Naive thymus-derived CD4-positive, alpha-beta T cell (primary cell): ENCODE results near the gene RNF40. TPM values are rescaled to one million over a fixed set of nuclear protein-coding genes. Genes with fewer than 3 reads are reported as not detected.
A peak's percentile ranks its signal among the peaks of the same experiment; 100 is the strongest.

Experiments
- ATAC-seq: fragments of 150-1000 bp; cut with Tn5 transposase; 2 replicates; pipeline ENCODE4 v1.10.0; 2021; ENCODE audit warnings: mild to moderate bottlenecking, moderate library complexity
- CTCF ChIA-PET: fragments of 350-600 bp; sonication (Branson Sonifier 250); formaldehyde crosslinking; loops from one replicate; lab custom pipeline; 2021; ENCODE audit warnings: antibody characterized with exemption; lab: Charles Lee
- POLR2A ChIA-PET: fragments of 350-600 bp; sonication (Branson Sonifier 250); formaldehyde crosslinking; loops from one replicate; lab custom pipeline; 2021; ENCODE audit warnings: antibody characterized with exemption, inconsistent platforms; lab: Charles Lee
- DNase-seq, 9 donors: peaks; one replicate each; pipeline versions ENCODE4 v3.0.0 to v3.0.0-alpha.2; 2020 to 2022; ENCODE audit warnings: mixed read lengths in 1 of 9
- H3K27ac ChIP-seq: one replicate; pipeline ENCODE4 v1.7.0; 2013; ENCODE audit warnings: mild to moderate bottlenecking, low read depth, low read length, moderate library complexity
- H3K27me3 ChIP-seq, 2 donors: one replicate each; pipeline ENCODE4 v1.7.0; 2013; ENCODE audit warnings: low read length in 2 of 2, mild to moderate bottlenecking in 2 of 2, moderate library complexity in 2 of 2; ENCODE audit not compliant: control insufficient read depth in 2 of 2, insufficient read depth in 2 of 2
- H3K36me3 ChIP-seq, 3 experiments: 1 replicate in 2 of 3; 2 replicates in 1 of 3; pipeline ENCODE4 v1.7.0; 2013; ENCODE audit warnings: low read length in 3 of 3, mild to moderate bottlenecking in 3 of 3, moderate library complexity in 1 of 3; ENCODE audit not compliant: insufficient read depth in 3 of 3, control insufficient read depth in 2 of 3
- H3K4me1 ChIP-seq, 2 donors: one replicate each; pipeline ENCODE4 v1.7.0; 2013; ENCODE audit warnings: low read length in 2 of 2, mild to moderate bottlenecking in 2 of 2, moderate library complexity in 1 of 2; ENCODE audit not compliant: control insufficient read depth in 2 of 2, insufficient read depth in 2 of 2
- H3K4me3 ChIP-seq: 2 replicates; pipeline ENCODE4 v1.7.0; 2013; ENCODE audit warnings: mild to moderate bottlenecking, low read length
- H3K9me3 ChIP-seq, 3 experiments: 1 replicate in 2 of 3; 2 replicates in 1 of 3; pipeline ENCODE4 v1.7.0; 2013; ENCODE audit warnings: low read length in 3 of 3; ENCODE audit not compliant: control insufficient read depth in 2 of 3
- H3K27ac Mint-ChIP-seq, 9 donors: one replicate each; pipeline ENCODE4 v1.8.0; 2020 to 2022; ENCODE audit warnings: mixed read lengths in 9 of 9, mild to moderate bottlenecking in 8 of 9, moderate library complexity in 5 of 9, inconsistent platforms in 2 of 9
- H3K27me3 Mint-ChIP-seq, 5 donors: one replicate each; pipeline ENCODE4 v1.8.0; 2021 to 2022; ENCODE audit warnings: mixed read lengths in 5 of 5, mild to moderate bottlenecking in 1 of 5
- H3K36me3 Mint-ChIP-seq, 5 donors: one replicate each; pipeline ENCODE4 v1.8.0; 2020 to 2022; ENCODE audit warnings: mixed read lengths in 5 of 5, mild to moderate bottlenecking in 3 of 5, inconsistent platforms in 1 of 5
- H3K4me1 Mint-ChIP-seq, 7 donors: one replicate each; pipeline ENCODE4 v1.8.0; 2020 to 2022; ENCODE audit warnings: mixed read lengths in 7 of 7, mild to moderate bottlenecking in 3 of 7, inconsistent platforms in 1 of 7
- H3K4me3 Mint-ChIP-seq, 10 donors: one replicate each; pipeline ENCODE4 v1.8.0; 2020 to 2022; ENCODE audit warnings: mild to moderate bottlenecking in 10 of 10, mixed read lengths in 10 of 10, moderate library complexity in 6 of 10, inconsistent platforms in 2 of 10
- H3K9me3 Mint-ChIP-seq, 11 donors: one replicate each; pipeline ENCODE4 v1.8.0; 2020 to 2022; ENCODE audit warnings: mixed read lengths in 11 of 11, mild to moderate bottlenecking in 4 of 11, inconsistent platforms in 1 of 11, moderate library complexity in 1 of 11
- intact Hi-C, 2 donors: fragments of 100-400 bp; cut with micrococcal nuclease; formaldehyde crosslinking; loops; one replicate each; pipeline ENCODE4 v1.15.1; 2023
- polyA plus RNA-seq, 2 donors: library from polyadenylated mRNA; unstranded; fragments of 300-500 nt; fragmentation: Illumina TruSeq; gene quantifications; one replicate each; pipeline ENCODE4 v1.2.3, GENCODE V29; 2021
- total RNA-seq, 6 experiments: library from RNA in 5 of 6; stranded (reverse) in 5 of 6; gene quantifications; 1 replicate in 5 of 6; 2 replicates in 1 of 6; pipeline ENCODE4 v1.2.3 and lab custom pipeline; 2021 to 2026

RNF40 gene
- total and polyA plus RNA-seq, 7 experiments from 2014 or later = 19.4 to 122 (median 87.7) TPM

DNA sequence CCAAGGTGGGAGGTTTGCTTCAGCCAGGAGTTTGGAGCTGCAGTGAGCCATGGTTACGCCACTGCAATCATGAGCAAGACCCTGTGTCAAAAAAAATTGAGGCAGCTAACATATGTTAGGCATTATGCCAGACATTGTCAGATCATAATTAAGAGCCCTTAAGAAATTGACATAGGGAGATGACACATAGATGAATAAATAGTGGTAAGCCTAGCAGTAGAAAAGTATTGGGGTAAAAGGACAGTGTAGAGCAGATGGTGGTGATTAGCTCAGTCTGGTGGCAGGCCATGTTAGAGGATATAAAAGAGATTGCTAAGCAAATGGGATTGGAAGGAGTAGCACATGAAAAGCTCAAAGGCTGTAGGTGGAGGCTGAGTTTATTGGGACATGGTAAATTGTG is 40.5 kb upstream of the RNF40 start:
- POLR2A ChIA-PET = no interaction called here
- H3K4me3 Mint-ChIP-seq = no peak overlapping the region
- Histone ChIP-seq H3K27me3 (no peaks in the 10 kb centered on the region), H3K4me3 (no peak overlapping the region), H3K27ac (no peak overlapping the region), H3K4me1 (no peaks in the 10 kb centered on the region), H3K36me3 (peaks cover 37 to 89% (median 57%) of the 10 kb centered on the region in 3 experiments), H3K9me3 (no peaks in the 10 kb centered on the region)
- no peaks in the 10 kb centered on the region for H3K27me3 Mint-ChIP-seq
- no peak for ATAC-seq
- DNase-seq = no peak
- CTCF ChIA-PET = interaction anchor here (1.2 kb wide), 1 partner anchor 35 kb away, joined by 3 read pairs; no protein-coding TSS in a partner anchor
- peaks cover 0 to 22% (median 17%) of the 10 kb centered on the region in 7 donors for H3K4me1 Mint-ChIP-seq
- H3K27ac Mint-ChIP-seq = peak overlapping the region in 4 of 9 donors; percentile 5 to 92 (median 54)
- intact Hi-C loops = no loop called here
- peaks cover 22 to 59% (median 47%) of the 10 kb centered on the region in 5 donors for H3K36me3 Mint-ChIP-seq
- H3K9me3 Mint-ChIP-seq = peaks cover 0 to 3% (median 0%) of the 10 kb centered on the region in 11 donors

DNA sequence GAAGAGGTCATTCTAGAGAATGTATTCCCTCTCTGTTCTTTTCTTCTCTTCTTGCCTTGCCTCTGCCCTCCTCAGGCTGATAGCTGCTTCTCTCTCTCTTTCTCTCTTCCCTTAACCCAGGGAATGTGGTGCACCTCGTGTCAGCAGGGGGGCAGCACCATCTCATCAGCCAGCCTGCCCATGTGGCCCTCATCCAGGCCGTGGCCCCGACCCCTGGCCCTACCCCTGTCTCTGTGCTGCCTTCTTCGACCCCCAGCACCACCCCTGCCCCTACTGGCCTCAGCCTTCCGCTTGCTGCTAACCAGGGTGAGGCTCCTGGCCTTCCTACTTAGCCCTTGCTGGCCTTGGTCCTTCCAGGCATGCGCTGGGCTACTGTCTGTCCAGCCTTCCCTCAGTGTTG is 39.7 kb upstream of the RNF40 start:
- H3K27ac ChIP-seq = no peak overlapping the region
- H3K4me1 ChIP-seq = no peaks in the 10 kb centered on the region
- H3K9me3 Mint-ChIP-seq = peaks cover 0 to 3% (median 0%) of the 10 kb centered on the region in 11 donors
- peaks cover 22 to 62% (median 40%) of the 10 kb centered on the region in 5 donors for H3K36me3 Mint-ChIP-seq
- no peak overlapping the region for H3K4me3 ChIP-seq
- no peaks in the 10 kb centered on the region for H3K27me3 Mint-ChIP-seq
- intact Hi-C loops = no loop called here
- H3K4me3 Mint-ChIP-seq = no peak overlapping the region
- no peak for ATAC-seq
- DNase-seq = no peak
- no peaks in the 10 kb centered on the region for H3K9me3 ChIP-seq
- ChIA-PET CTCF (interaction anchor here (1.2 kb wide), 1 partner anchor 36 kb away, joined by 3 read pairs; no protein-coding TSS in a partner anchor), POLR2A (interaction anchor here (0.5 to 0.6 kb wide), 2 partner anchors 13 to 35 kb away, joined by 3 read pairs; no protein-coding TSS in a partner anchor)
- H3K27ac Mint-ChIP-seq = peak overlapping the region in 6 of 9 donors; percentile 14 to 87 (median 76)
- H3K4me1 Mint-ChIP-seq = peaks cover 0 to 16% (median 14%) of the 10 kb centered on the region in 7 donors
- H3K27me3 ChIP-seq = no peaks in the 10 kb centered on the region
- H3K36me3 ChIP-seq = peaks cover 37 to 81% (median 49%) of the 10 kb centered on the region in 3 experiments

DNA sequence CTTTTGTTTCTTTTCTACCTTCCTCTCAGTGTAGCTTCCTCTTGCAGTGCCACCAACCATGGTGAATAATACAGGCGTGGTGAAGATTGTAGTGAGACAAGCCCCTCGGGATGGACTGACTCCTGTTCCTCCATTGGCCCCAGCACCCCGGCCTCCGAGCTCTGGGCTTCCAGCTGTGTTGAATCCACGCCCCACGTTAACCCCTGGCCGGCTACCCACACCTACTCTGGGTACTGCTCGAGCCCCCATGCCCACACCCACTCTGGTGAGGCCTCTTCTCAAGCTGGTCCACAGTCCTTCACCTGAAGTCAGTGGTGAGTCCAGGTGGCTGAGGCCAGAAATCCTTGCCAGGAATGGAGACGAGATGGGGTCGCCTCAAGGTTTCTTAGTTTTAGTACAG is 39.2 kb upstream of the RNF40 start:
- DNase-seq (no peak), ATAC-seq (no peak)
- Histone ChIP-seq H3K27me3 (no peaks in the 10 kb centered on the region), H3K36me3 (peaks cover 34 to 79% (median 46%) of the 10 kb centered on the region in 3 experiments), H3K9me3 (no peaks in the 10 kb centered on the region), H3K27ac (no peak overlapping the region), H3K4me1 (no peaks in the 10 kb centered on the region), H3K4me3 (no peak overlapping the region)
- Mint-ChIP-seq H3K9me3 (peaks cover 0 to 3% (median 0%) of the 10 kb centered on the region in 11 donors), H3K36me3 (peaks cover 22 to 62% (median 40%) of the 10 kb centered on the region in 5 donors), H3K27me3 (no peaks in the 10 kb centered on the region), H3K27ac (peak overlapping the region in 4 of 9 donors; percentile 14 to 87 (median 78)), H3K4me3 (no peak overlapping the region), H3K4me1 (peaks cover 0 to 17% (median 14%) of the 10 kb centered on the region in 7 donors)
- ChIA-PET CTCF (interaction anchor here (1.2 kb wide), 1 partner anchor 37 kb away, joined by 3 read pairs; no protein-coding TSS in a partner anchor), POLR2A (no interaction called here)
- intact Hi-C loops = no loop called here

DNA sequence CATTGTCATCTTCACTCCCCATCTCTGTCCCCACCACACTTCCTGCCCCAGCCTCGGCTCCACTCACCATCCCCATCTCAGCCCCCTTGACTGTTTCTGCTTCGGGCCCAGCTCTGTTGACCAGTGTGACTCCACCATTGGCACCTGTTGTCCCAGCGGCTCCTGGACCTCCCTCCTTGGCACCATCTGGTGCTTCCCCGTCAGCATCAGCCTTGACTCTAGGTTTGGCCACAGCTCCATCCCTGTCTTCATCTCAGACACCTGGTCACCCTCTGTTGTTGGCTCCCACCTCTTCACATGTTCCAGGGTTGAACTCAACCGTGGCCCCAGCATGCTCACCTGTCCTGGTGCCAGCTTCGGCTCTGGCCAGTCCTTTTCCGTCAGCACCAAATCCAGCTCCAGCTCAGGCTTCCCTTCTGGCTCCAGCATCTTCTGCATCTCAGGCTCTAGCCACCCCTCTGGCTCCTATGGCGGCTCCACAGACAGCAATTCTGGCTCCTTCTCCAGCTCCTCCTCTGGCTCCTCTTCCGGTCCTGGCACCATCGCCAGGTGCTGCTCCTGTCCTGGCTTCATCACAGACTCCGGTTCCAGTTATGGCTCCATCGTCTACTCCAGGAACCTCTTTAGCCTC is 38.3 kb upstream of the RNF40 start:
- Mint-ChIP-seq H3K27me3 (no peaks in the 10 kb centered on the region), H3K27ac (peak overlapping the region in 6 of 9 donors; percentile 42 to 81 (median 68)), H3K36me3 (peaks cover 22 to 65% (median 43%) of the 10 kb centered on the region in 5 donors), H3K4me1 (peaks cover 0 to 23% (median 14%) of the 10 kb centered on the region in 7 donors), H3K4me3 (peak overlapping the region in 1 of 10 donors; percentile 54), H3K9me3 (peaks cover 0 to 3% (median 0%) of the 10 kb centered on the region in 11 donors)
- ATAC-seq (no peak), DNase-seq (no peak)
- Histone ChIP-seq H3K27me3 (no peaks in the 10 kb centered on the region), H3K4me3 (no peak overlapping the region), H3K27ac (no peak overlapping the region), H3K9me3 (no peaks in the 10 kb centered on the region), H3K4me1 (no peaks in the 10 kb centered on the region), H3K36me3 (peaks cover 34 to 82% (median 46%) of the 10 kb centered on the region in 3 experiments)
- POLR2A ChIA-PET = interaction anchor here (0.7 to 1.1 kb wide), 2 partner anchors 30 to 43 kb away, joined by 4 read pairs; no protein-coding TSS in a partner anchor
- intact Hi-C loops = no loop called here
- CTCF ChIA-PET = interaction anchor here (0.6 kb wide), 1 partner anchor 772 kb away, joined by 3 read pairs; no protein-coding TSS in a partner anchor

DNA sequence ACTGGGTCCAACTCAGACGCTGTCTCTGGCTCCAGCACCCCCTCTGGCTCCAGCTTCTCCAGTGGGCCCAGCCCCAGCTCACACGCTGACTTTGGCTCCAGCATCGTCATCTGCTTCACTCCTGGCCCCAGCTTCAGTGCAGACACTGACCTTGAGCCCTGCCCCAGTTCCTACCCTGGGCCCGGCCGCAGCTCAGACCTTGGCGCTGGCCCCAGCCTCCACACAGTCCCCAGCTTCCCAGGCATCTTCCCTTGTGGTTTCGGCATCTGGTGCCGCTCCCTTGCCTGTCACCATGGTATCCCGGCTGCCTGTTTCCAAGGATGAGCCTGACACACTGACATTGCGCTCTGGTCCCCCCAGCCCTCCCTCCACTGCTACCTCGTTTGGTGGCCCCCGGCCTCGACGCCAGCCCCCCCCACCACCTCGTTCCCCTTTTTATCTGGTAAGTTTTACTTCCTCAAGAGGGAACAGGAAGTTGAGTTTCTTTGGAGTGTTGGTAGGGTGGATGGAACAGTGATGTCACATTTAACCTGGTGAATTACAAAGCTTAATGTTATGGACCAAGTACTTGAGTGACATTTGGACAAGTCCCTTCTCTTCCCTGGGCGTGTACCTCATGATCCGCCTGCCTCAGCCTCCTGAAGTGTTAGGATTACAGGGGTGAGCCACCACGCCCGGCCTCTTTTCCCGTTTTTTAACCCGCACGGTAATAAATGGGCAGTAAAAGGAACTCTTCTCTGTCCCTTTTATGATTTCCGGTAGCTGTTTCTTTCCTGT is 37.3 kb upstream of the RNF40 start:
- H3K27me3 ChIP-seq = no peaks in the 10 kb centered on the region
- Mint-ChIP-seq H3K27me3 (no peaks in the 10 kb centered on the region), H3K36me3 (peaks cover 22 to 69% (median 47%) of the 10 kb centered on the region in 5 donors), H3K4me1 (peaks cover 0 to 27% (median 13%) of the 10 kb centered on the region in 7 donors), H3K9me3 (peaks cover 0 to 3% (median 0%) of the 10 kb centered on the region in 11 donors), H3K27ac (peak overlapping the region in 5 of 9 donors; percentile 19 to 72 (median 62)), H3K4me3 (no peak overlapping the region)
- no peaks in the 10 kb centered on the region for H3K9me3 ChIP-seq
- DNase-seq = no peak
- H3K36me3 ChIP-seq = peaks cover 29 to 85% (median 47%) of the 10 kb centered on the region in 3 experiments
- no peak overlapping the region for H3K27ac ChIP-seq
- H3K4me1 ChIP-seq = no peaks in the 10 kb centered on the region
- no peak overlapping the region for H3K4me3 ChIP-seq
- POLR2A ChIA-PET = interaction anchor here (0.6 to 1.1 kb wide), 3 partner anchors 31 to 69 kb away, joined by 4 read pairs; no protein-coding TSS in a partner anchor
- CTCF ChIA-PET = interaction anchor here (0.8 kb wide), 1 partner anchor 609 kb away, joined by 3 read pairs; no protein-coding TSS in a partner anchor
- peak; percentile 79 for ATAC-seq
- intact Hi-C loops = no loop called here

DNA sequence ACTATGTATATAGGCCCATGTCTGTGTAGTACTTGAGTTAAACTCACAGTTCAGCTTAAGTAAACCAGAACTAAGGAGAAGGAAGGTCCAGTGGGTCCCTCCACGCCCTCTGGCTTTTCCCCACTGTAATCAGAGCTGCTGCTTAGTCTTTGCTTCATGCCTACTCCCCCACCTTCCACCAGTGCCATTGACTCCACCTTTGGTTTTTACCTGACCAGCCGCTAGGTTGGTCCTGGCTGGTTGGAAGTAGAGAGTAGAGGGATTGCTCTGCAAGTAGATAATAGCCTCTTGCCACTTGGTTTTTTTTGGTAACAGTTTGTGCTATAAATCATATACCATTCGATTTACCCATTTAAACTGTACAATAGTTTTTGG is 36.7 kb upstream of the RNF40 start:
- peaks cover 22 to 68% (median 43%) of the 10 kb centered on the region in 5 donors for H3K36me3 Mint-ChIP-seq
- CTCF ChIA-PET = interaction anchor here (0.8 kb wide), 1 partner anchor 608 kb away, joined by 3 read pairs; no protein-coding TSS in a partner anchor
- peaks cover 0 to 27% (median 8%) of the 10 kb centered on the region in 7 donors for H3K4me1 Mint-ChIP-seq
- POLR2A ChIA-PET = no interaction called here
- H3K4me3 ChIP-seq = no peak overlapping the region
- peaks cover 0 to 3% (median 0%) of the 10 kb centered on the region in 11 donors for H3K9me3 Mint-ChIP-seq
- DNase-seq (no peak), ATAC-seq (no peak)
- no peaks in the 10 kb centered on the region for H3K9me3 ChIP-seq
- H3K27ac Mint-ChIP-seq = peak overlapping the region in 3 of 9 donors; percentile 8 to 72 (median 19)
- no peak overlapping the region for H3K4me3 Mint-ChIP-seq
- H3K27ac ChIP-seq = no peak overlapping the region
- H3K27me3 Mint-ChIP-seq = no peaks in the 10 kb centered on the region
- no peaks in the 10 kb centered on the region for H3K27me3 ChIP-seq
- intact Hi-C loops = no loop called here
- H3K4me1 ChIP-seq = no peaks in the 10 kb centered on the region
- peaks cover 27 to 85% (median 45%) of the 10 kb centered on the region in 3 experiments for H3K36me3 ChIP-seq
